ENCODE measurements around the gene NSDHL. TPM values are rescaled to one million over a fixed set of nuclear protein-coding genes. Genes with fewer than 3 reads are reported as not detected.

Gene NSDHL
- total and polyA plus RNA-seq, 10 donors: 6.1 to 11.2 (median 9.0) TPM

- TF ChIP-seq POLR2A (IDR thresholded peaks at IDR 0.05) (no peak), POLR2AphosphoS5 (IDR thresholded peaks at IDR 0.05) (no peak)
- TF ChIP-seq, protein P1, sequence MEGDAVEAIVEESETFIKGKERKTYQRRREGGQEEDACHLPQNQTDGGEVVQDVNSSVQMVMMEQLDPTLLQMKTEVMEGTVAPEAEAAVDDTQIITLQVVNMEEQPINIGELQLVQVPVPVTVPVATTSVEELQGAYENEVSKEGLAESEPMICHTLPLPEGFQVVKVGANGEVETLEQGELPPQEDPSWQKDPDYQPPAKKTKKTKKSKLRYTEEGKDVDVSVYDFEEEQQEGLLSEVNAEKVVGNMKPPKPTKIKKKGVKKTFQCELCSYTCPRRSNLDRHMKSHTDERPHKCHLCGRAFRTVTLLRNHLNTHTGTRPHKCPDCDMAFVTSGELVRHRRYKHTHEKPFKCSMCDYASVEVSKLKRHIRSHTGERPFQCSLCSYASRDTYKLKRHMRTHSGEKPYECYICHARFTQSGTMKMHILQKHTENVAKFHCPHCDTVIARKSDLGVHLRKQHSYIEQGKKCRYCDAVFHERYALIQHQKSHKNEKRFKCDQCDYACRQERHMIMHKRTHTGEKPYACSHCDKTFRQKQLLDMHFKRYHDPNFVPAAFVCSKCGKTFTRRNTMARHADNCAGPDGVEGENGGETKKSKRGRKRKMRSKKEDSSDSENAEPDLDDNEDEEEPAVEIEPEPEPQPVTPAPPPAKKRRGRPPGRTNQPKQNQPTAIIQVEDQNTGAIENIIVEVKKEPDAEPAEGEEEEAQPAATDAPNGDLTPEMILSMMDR (IDR thresholded peaks at IDR 0.05 in 8 of 11, conservative IDR thresholded peaks at IDR 0.05 in 3 of 11): no peak
Measured at GRCh38 chrX:152872522-152872921, 41.7 kb downstream of the NSDHL start.

GRCh38 chrX:152873361-152873760 lies 42.5 kb downstream of the NSDHL start:
- no peak for DNase-seq
- H3K4me1 ChIP-seq: no peaks in the 10 kb centered on the region
- 69 to 100% (median 83%) methylated on average over 1 to 2 of the region's 2 CpGs for WGBS, 5 donors
- no peak overlapping the region for H3K4me3 ChIP-seq
- intact Hi-C loops (cut with DNase I; ENCODE audit: low total_unique reads): no loop called here
- TF ChIP-seq, protein P1 (IDR thresholded peaks at IDR 0.05 in 8 of 11, conservative IDR thresholded peaks at IDR 0.05 in 3 of 11): no peak
- TF ChIP-seq POLR2AphosphoS5 (IDR thresholded peaks at IDR 0.05) (no peak), POLR2A (IDR thresholded peaks at IDR 0.05) (no peak)
- H3K9me3 ChIP-seq: no peaks in the 10 kb centered on the region
- peaks cover 0 to 30% (median 8%) of the 10 kb centered on the region in 6 donors for H3K36me3 ChIP-seq
- H3K27me3 ChIP-seq (replicated peaks in 1 of 7): no peaks in the 10 kb centered on the region
- no peak overlapping the region for H3K27ac ChIP-seq

More at GRCh38 chrX:152872522-152872921, 41.7 kb downstream of the NSDHL start:
- no peaks in the 10 kb centered on the region for H3K27me3 ChIP-seq (replicated peaks in 1 of 7)
- intact Hi-C loops (cut with DNase I; ENCODE audit: low total_unique reads): no loop called here
- no peaks in the 10 kb centered on the region for H3K9me3 ChIP-seq
- peaks cover 0 to 37% (median 11%) of the 10 kb centered on the region in 6 donors for H3K36me3 ChIP-seq
- WGBS, 5 donors: 67 to 100% (median 73%) methylated on average over 1 to 2 of the region's 2 CpGs
- H3K27ac ChIP-seq: no peak overlapping the region
- H3K4me1 ChIP-seq: no peaks in the 10 kb centered on the region
- DNase-seq: no peak
- no peak overlapping the region for H3K4me3 ChIP-seq

DNA sequence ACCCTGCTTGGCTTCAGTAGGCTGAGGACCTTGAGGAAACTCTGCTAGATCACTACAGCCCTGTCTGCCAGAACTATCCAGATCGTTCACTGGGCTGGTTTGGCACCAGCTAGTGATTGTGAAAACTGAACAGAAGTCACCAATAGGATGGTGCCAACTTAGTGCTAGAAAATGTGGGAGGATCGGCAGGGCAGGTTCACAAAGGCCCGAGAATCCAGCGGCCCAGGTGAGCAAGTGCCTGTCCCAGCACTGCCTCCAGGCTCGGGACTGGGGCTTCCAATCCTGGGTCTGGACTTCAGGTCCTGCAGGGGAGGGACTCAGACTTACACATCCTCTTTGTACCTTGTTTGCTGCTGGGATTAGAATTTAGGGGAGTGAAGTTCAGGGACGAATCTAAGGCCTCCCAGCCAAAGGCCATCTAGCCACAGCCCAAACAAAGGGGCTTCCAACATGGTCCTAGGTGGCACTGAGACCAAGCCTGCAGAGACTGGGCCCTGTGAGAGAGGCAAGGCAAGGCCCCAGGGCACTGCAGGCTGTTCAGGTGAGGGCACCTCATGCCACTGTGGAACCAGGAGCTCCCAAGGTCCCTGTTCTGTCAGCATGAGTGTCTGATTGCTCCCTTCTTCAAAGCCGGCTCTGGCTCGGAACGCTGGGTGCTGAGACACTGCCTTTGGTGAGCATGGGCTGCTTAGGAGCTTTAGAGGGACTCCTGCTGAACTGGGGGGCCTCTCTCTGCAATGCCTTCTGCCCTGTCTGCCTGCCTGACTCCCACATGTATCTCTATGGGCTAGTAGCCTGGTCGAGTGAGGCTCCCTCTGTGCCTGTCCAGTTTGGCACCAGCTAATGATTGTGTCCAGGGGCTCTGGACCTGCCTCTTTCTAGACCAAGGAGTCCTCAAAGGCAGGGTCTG lies 46.3 kb downstream of the NSDHL start:
- intact Hi-C loops (cut with DNase I; ENCODE audit: low total_unique reads): no loop called here
- WGBS, 5 donors: 78 to 92% (median 84%) methylated on average over 2 to 10 of the region's 10 CpGs
- no peak for TF ChIP-seq POLR2AphosphoS5 (IDR thresholded peaks at IDR 0.05)
- no peak for TF ChIP-seq POLR2A (IDR thresholded peaks at IDR 0.05)
- TF ChIP-seq, protein P1 (IDR thresholded peaks at IDR 0.05 in 8 of 11, conservative IDR thresholded peaks at IDR 0.05 in 3 of 11): no peak
- H3K4me1 ChIP-seq: no peaks in the 10 kb centered on the region
- H3K27ac ChIP-seq: no peak overlapping the region
- no peaks in the 10 kb centered on the region for H3K36me3 ChIP-seq
- no peak for DNase-seq
- no peak overlapping the region for H3K4me3 ChIP-seq
- H3K27me3 ChIP-seq (replicated peaks in 1 of 7): no peaks in the 10 kb centered on the region
- H3K9me3 ChIP-seq: no peaks in the 10 kb centered on the region

Data from spleen (tissue), 11 donors.